ENCODE measurements around the gene NPR3. TPM values are rescaled to one million over a fixed set of nuclear protein-coding genes. Genes with fewer than 3 reads are reported as not detected.
A peak's percentile ranks its signal among the peaks of the same experiment; 100 is the strongest.

NPR3 gene, protein sequence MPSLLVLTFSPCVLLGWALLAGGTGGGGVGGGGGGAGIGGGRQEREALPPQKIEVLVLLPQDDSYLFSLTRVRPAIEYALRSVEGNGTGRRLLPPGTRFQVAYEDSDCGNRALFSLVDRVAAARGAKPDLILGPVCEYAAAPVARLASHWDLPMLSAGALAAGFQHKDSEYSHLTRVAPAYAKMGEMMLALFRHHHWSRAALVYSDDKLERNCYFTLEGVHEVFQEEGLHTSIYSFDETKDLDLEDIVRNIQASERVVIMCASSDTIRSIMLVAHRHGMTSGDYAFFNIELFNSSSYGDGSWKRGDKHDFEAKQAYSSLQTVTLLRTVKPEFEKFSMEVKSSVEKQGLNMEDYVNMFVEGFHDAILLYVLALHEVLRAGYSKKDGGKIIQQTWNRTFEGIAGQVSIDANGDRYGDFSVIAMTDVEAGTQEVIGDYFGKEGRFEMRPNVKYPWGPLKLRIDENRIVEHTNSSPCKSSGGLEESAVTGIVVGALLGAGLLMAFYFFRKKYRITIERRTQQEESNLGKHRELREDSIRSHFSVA
- 2.2 and 4.1 TPM in 2 replicates for total RNA-seq (2021)
- Bru-seq, nascent RNA: percentile 40 among the genes with signal in this experiment
- percentile 45 among the genes with signal in this experiment for BruChase-seq, experiment 1, labeled RNA remaining after a 2-hour chase
- BruChase-seq, experiment 2, labeled RNA remaining after a 6-hour chase: percentile 46 among the genes with signal in this experiment
- long read RNA-seq, partial matches to known transcripts: 0 of 6 reads
- long read RNA-seq, other reads (novel, unspliced or antisense): 4 of 6 reads

DNA sequence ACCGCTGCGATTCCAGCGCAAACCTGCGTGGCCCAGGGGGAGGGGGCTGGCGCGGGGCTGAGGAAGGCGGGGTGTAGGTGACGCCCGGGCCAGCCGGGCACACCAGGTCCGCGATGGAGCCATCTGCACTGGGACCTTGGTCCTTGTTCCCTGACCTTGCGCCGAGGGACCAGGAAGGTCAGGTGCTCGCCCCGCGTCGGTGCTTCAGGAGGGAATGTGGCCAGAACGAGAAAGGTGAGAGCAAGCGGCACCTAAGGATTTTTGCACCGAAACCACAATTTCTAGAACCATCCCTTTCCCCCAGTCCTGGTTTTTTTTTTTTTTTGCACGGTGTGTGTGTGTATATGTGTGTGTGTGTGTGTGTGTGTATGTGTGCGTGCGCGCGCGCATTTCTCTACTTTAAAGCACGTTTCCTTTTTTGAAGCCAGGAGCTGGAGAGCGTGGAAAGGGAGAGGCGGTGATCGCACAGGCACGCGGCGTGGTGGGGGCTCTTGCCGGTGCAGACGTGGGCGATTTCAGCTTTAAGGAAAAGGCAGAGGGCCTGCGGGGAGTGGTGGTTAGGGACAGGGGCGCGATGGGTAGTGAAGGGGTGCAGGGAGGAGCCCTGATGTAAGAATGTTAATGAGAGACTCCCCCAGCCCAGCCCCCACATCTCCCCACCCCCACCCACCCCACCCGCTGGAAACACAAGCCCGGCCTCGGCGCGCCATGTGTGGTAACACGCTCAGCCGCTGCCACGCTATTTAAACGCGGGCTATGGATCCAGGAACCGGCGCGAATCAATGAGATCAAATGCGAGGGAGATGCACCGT is at the start of gene NPR3:
NPR3 (plus strand) TSS at position 772 of the 812 bp plus-strand sequence. CDS start 456 bp downstream, outside the sequence.
- Histone ChIP-seq H3K4me3 (peak within 1 kb of the TSS; percentile 72), H3K4me1 (replicated peaks; ENCODE audit: insufficient read depth) (peaks cover 19% of the 10 kb centered on the region; the same call in 1 of the 2 replicates), H3K9me2 (ENCODE audit: insufficient read depth) (no peaks in the 10 kb centered on the region), H2AFZ (peak within 1 kb of the TSS; percentile 87), H3K79me2 (ENCODE audit: low read depth) (no peaks in the 10 kb centered on the region), H3K36me3 (ENCODE audit: low read depth) (no peaks in the 10 kb centered on the region), H3K4me2 (peak within 1 kb of the TSS; percentile 99), H4K20me1 (ENCODE audit: insufficient read depth) (no peaks in the 10 kb centered on the region), H3K27ac (no peak within 1 kb of the TSS), H3K27me3 (ENCODE audit: insufficient read depth, low read depth) (peaks cover 18% of the 10 kb centered on the region), H3F3A (ENCODE audit: insufficient read depth, low read depth) (peaks cover 3% of the 10 kb centered on the region; the same call in 1 of the 2 replicates), H3K9me3 (ENCODE audit: insufficient read depth, low read depth) (no peaks in the 10 kb centered on the region)
- POLR2A ChIA-PET (ENCODE audit: unreplicated experiment): interaction anchor here (0.7 kb wide), 1 partner anchor 488 kb away, joined by 5 read pairs; no protein-coding TSS in a partner anchor
- DNase-seq: peak in 1 of 2 experiments; percentile 34
- BruUV-seq (replicated peaks): TSS peak; percentile 60
- CTCF ChIA-PET: interaction anchor here (0.6 to 3.1 kb wide), 2 partner anchors 10 to 142 kb away, joined by 3 to 13 read pairs; no protein-coding TSS in a partner anchor
- no peak for TF ChIP-seq EZH2 (IDR thresholded peaks at IDR 0.05; ENCODE audit: low read depth)
- TF ChIP-seq, protein P1, sequence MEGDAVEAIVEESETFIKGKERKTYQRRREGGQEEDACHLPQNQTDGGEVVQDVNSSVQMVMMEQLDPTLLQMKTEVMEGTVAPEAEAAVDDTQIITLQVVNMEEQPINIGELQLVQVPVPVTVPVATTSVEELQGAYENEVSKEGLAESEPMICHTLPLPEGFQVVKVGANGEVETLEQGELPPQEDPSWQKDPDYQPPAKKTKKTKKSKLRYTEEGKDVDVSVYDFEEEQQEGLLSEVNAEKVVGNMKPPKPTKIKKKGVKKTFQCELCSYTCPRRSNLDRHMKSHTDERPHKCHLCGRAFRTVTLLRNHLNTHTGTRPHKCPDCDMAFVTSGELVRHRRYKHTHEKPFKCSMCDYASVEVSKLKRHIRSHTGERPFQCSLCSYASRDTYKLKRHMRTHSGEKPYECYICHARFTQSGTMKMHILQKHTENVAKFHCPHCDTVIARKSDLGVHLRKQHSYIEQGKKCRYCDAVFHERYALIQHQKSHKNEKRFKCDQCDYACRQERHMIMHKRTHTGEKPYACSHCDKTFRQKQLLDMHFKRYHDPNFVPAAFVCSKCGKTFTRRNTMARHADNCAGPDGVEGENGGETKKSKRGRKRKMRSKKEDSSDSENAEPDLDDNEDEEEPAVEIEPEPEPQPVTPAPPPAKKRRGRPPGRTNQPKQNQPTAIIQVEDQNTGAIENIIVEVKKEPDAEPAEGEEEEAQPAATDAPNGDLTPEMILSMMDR (conservative IDR thresholded peaks at IDR 0.05): no peak
- intact Hi-C loops (cut with micrococcal nuclease; ENCODE audit: unreplicated experiment): loop anchor here (1.0 kb wide), 3 partner anchors 76 to 339 kb away; no protein-coding TSS in a partner anchor

DNA sequence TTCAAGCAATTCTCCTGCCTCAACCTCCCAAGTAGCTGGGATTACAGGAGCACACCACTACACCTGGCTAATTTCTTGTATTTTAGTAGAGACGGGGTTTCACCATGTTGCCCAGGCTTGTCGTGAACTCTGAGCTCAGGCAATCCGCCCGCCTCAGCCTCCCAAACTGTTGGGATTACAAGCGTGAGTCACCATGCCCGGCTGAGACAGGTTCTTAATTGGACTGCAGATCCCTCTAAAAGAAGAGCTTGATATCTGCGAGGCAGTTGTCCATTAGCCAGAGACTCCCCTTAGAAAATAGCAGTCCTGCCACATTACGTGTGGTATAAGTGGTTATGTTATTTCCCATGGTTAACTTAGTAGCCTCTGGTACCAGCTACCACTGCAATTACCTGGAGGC is 46.6 kb upstream of the NPR3 start:
- no peaks in the 10 kb centered on the region for H3K36me3 ChIP-seq (ENCODE audit: low read depth)
- H3K9me2 ChIP-seq (ENCODE audit: insufficient read depth): no peaks in the 10 kb centered on the region
- no peak overlapping the region for H3K4me3 ChIP-seq
- DNase-seq: peak in 1 of 2 experiments; percentile 30
- no TSS peak for BruUV-seq (replicated peaks)
- H3K9me3 ChIP-seq (ENCODE audit: insufficient read depth, low read depth): no peaks in the 10 kb centered on the region
- no peaks in the 10 kb centered on the region for H4K20me1 ChIP-seq (ENCODE audit: insufficient read depth)
- CTCF ChIA-PET: no interaction called here
- POLR2A ChIA-PET (ENCODE audit: unreplicated experiment): interaction anchor here (0.7 kb wide), 1 partner anchor 244 kb away, joined by 3 read pairs; no protein-coding TSS in a partner anchor
- no peaks in the 10 kb centered on the region for H3F3A ChIP-seq (ENCODE audit: insufficient read depth, low read depth)
- H3K4me1 ChIP-seq (replicated peaks; ENCODE audit: insufficient read depth): no peaks in the 10 kb centered on the region
- TF ChIP-seq EZH2 (IDR thresholded peaks at IDR 0.05; ENCODE audit: low read depth): no peak
- TF ChIP-seq, protein P1 (conservative IDR thresholded peaks at IDR 0.05): no peak
- no peak overlapping the region for H3K27ac ChIP-seq
- H2AFZ ChIP-seq: no peak overlapping the region
- intact Hi-C loops (cut with micrococcal nuclease; ENCODE audit: unreplicated experiment): no loop called here
- H3K79me2 ChIP-seq (ENCODE audit: low read depth): no peaks in the 10 kb centered on the region
- peaks cover 64% of the 10 kb centered on the region for H3K27me3 ChIP-seq (ENCODE audit: insufficient read depth, low read depth)
- no peak overlapping the region for H3K4me2 ChIP-seq

DNA sequence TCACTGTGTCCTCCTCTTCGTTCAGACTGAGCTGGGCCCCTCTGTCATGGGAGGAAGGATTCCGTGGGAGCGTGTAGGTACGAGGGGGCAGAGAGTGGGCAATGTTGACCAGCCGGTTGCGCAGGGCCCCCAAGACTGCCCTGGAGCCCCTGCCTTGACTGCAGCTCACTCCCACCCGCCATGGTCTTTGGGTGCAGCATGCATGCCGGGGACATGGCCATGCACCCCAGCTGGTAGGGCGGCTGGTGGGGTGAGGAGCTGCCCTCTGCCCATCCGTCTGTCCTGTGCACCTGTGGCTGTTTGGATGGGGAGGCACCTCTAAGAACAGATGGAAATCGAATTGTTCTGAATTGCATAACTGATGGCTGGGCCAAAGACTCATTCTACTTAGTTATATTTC is 42.6 kb upstream of the NPR3 start:
- Histone ChIP-seq H3K9me3 (ENCODE audit: insufficient read depth, low read depth) (peaks cover 12% of the 10 kb centered on the region; the same call in 1 of the 2 replicates), H3K27ac (no peak overlapping the region), H3K4me3 (no peak overlapping the region), H3K36me3 (ENCODE audit: low read depth) (no peaks in the 10 kb centered on the region), H3K79me2 (ENCODE audit: low read depth) (no peaks in the 10 kb centered on the region), H4K20me1 (ENCODE audit: insufficient read depth) (no peaks in the 10 kb centered on the region), H2AFZ (no peak overlapping the region), H3K27me3 (ENCODE audit: insufficient read depth, low read depth) (peaks cover 72% of the 10 kb centered on the region), H3K9me2 (ENCODE audit: insufficient read depth) (no peaks in the 10 kb centered on the region), H3F3A (ENCODE audit: insufficient read depth, low read depth) (no peaks in the 10 kb centered on the region), H3K4me1 (replicated peaks; ENCODE audit: insufficient read depth) (no peaks in the 10 kb centered on the region; the same call in 1 of the 2 replicates), H3K4me2 (no peak overlapping the region)
- no TSS peak for BruUV-seq (replicated peaks)
- DNase-seq: no peak
- no peak for TF ChIP-seq EZH2 (IDR thresholded peaks at IDR 0.05; ENCODE audit: low read depth)
- TF ChIP-seq, protein P1 (conservative IDR thresholded peaks at IDR 0.05): no peak
- POLR2A ChIA-PET (ENCODE audit: unreplicated experiment): no interaction called here
- intact Hi-C loops (cut with micrococcal nuclease; ENCODE audit: unreplicated experiment): no loop called here
- CTCF ChIA-PET: no interaction called here
